Glutamatergic neuron (in vitro differentiated cells): ENCODE data around the gene CYSTM1. TPM values are rescaled to one million over a fixed set of nuclear protein-coding genes. Genes with fewer than 3 reads are reported as not detected.

Source experiments
- DNase-seq: peaks from one replicate; pipeline ENCODE4 v3.0.0; 2022
- H3K27ac Mint-ChIP-seq: one replicate; pipeline ENCODE4 v1.8.0; 2020; ENCODE audit warnings: mild to moderate bottlenecking, mixed read lengths, inconsistent platforms; ENCODE audit not compliant: unreplicated experiment
- H3K27me3 Mint-ChIP-seq: one replicate; pipeline ENCODE4 v1.8.0; 2020; ENCODE audit warnings: mild to moderate bottlenecking, moderate library complexity, mixed read lengths, inconsistent platforms; ENCODE audit not compliant: unreplicated experiment
- H3K36me3 Mint-ChIP-seq: one replicate; pipeline ENCODE4 v1.8.0; 2020; ENCODE audit warnings: mild to moderate bottlenecking, mixed read lengths, inconsistent platforms; ENCODE audit not compliant: unreplicated experiment
- H3K4me1 Mint-ChIP-seq: one replicate; pipeline ENCODE4 v1.8.0; 2020; ENCODE audit warnings: mild to moderate bottlenecking, low read depth, mixed read lengths, inconsistent platforms; ENCODE audit not compliant: unreplicated experiment
- H3K4me3 Mint-ChIP-seq: one replicate; pipeline ENCODE4 v1.8.0; 2020; ENCODE audit warnings: mild to moderate bottlenecking, mixed read lengths, inconsistent platforms; ENCODE audit not compliant: unreplicated experiment
- H3K9me3 Mint-ChIP-seq: one replicate; pipeline ENCODE4 v1.8.0; 2020; ENCODE audit warnings: mild to moderate bottlenecking, moderate library complexity, mixed read lengths, inconsistent platforms; ENCODE audit not compliant: unreplicated experiment
- total RNA-seq: library from RNA; stranded (reverse); fragmentation: NEBNext Ultra II Directional; extraction: Animal tissue kit (Norgen Biotek cat#: 25700); gene quantifications from one replicate; pipeline ENCODE4 v1.2.1, GENCODE V29; 2021; ENCODE audit not compliant: unreplicated experiment
- TF ChIP-seq, protein P1 (sequence below): fragments of 200-600 bp; sonication (generic); IDR thresholded peaks from one replicate; pipeline ENCODE4 v1.5.0; 2021; ENCODE audit not compliant: partially characterized antibody, unreplicated experiment

CYSTM1 gene
- total RNA-seq, 1 donor from 2014 or later: 37.4 TPM

DNA sequence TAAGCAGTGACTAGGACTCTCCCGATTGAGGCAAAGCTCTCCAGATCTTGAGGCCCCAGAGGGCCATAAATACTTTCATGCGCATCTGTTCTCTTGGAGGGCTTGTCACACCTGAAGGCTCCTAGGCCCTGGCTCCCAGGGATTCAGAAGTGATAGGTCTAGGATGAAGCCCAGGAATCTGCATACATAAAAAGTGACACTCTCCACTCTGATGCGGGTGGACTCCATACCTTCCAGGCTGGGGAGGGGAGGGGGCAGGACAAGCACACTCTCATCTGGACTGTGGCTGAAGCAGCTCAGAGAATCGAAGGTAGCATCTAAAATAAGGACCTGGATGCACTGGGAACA is 9.1 kb upstream of the CYSTM1 start:
- peaks cover 5% of the 10 kb centered on the region for H3K27me3 Mint-ChIP-seq
- TF ChIP-seq, protein P1, sequence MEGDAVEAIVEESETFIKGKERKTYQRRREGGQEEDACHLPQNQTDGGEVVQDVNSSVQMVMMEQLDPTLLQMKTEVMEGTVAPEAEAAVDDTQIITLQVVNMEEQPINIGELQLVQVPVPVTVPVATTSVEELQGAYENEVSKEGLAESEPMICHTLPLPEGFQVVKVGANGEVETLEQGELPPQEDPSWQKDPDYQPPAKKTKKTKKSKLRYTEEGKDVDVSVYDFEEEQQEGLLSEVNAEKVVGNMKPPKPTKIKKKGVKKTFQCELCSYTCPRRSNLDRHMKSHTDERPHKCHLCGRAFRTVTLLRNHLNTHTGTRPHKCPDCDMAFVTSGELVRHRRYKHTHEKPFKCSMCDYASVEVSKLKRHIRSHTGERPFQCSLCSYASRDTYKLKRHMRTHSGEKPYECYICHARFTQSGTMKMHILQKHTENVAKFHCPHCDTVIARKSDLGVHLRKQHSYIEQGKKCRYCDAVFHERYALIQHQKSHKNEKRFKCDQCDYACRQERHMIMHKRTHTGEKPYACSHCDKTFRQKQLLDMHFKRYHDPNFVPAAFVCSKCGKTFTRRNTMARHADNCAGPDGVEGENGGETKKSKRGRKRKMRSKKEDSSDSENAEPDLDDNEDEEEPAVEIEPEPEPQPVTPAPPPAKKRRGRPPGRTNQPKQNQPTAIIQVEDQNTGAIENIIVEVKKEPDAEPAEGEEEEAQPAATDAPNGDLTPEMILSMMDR: no peak
- H3K27ac Mint-ChIP-seq: no peak overlapping the region
- H3K36me3 Mint-ChIP-seq: no peaks in the 10 kb centered on the region
- DNase-seq: no peak
- H3K9me3 Mint-ChIP-seq: no peaks in the 10 kb centered on the region
- peaks cover 5% of the 10 kb centered on the region for H3K4me1 Mint-ChIP-seq
- H3K4me3 Mint-ChIP-seq: no peak overlapping the region

DNA sequence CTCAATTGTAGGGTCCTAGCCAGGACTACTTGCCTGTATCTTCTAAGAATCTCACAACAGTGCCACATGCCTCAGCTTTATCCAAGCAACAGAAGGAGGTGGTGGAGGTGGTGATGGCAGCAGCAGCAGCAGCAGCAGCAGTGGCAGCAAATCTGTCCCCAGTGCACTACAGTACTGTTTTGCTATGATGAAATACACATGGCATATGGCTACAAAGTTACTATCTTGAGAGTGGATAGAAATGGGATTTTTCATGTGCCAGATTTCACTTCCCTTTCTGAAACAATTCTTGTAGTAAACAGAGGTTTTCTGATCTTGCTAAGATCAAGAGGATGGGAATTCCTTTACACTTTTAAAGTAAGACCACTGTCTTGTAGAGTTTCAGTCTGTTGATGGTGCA is 8.1 kb upstream of the CYSTM1 start:
- no peaks in the 10 kb centered on the region for H3K9me3 Mint-ChIP-seq
- H3K4me1 Mint-ChIP-seq: peaks cover 5% of the 10 kb centered on the region
- H3K4me3 Mint-ChIP-seq: no peak overlapping the region
- DNase-seq: no peak
- H3K27ac Mint-ChIP-seq: no peak overlapping the region
- peaks cover 5% of the 10 kb centered on the region for H3K27me3 Mint-ChIP-seq
- TF ChIP-seq, protein P1: no peak
- no peaks in the 10 kb centered on the region for H3K36me3 Mint-ChIP-seq

DNA sequence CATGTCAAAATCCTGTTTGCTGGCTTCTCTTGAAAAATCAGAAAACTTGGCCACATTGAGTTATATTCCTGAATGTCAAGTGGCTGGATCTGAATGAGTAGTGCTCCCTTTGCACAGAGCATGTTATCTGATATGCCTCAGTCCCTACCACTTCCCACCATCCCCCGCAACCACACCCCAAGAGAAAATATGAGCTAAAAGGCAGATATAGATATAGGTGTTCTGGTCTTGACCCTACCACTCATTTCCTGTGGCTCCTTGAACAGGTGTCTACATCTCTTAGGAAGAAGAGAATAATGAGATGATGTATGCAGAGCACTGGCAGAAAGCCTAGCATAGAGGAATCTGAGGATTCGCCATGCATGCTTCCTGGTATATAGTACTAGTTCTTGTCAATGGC is 6.6 kb upstream of the CYSTM1 start:
- TF ChIP-seq, protein P1: no peak
- H3K4me3 Mint-ChIP-seq: no peak overlapping the region
- peaks cover 5% of the 10 kb centered on the region for H3K4me1 Mint-ChIP-seq
- no peak for DNase-seq
- H3K27ac Mint-ChIP-seq: no peak overlapping the region
- no peaks in the 10 kb centered on the region for H3K9me3 Mint-ChIP-seq
- H3K36me3 Mint-ChIP-seq: no peaks in the 10 kb centered on the region
- H3K27me3 Mint-ChIP-seq: peaks cover 5% of the 10 kb centered on the region

DNA sequence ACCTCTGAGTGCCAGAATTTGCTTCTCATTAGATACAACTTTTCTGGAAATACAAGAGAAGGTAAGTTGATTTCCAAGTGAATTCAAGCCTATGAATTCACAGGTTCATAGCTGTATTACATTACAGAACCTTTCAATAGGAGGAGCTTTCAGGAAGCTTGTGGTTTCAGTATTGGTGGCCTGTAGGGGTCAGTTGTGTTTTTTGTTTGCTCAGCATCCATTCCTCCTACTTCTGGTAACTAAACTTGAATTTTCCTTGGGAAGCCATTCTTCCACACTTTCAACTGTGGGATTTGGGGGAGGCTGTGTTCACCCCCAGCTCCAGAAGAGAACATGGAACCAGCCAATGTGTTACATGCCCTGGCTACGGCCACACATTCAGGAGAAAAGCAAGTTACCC is 5.6 kb upstream of the CYSTM1 start:
- TF ChIP-seq, protein P1: no peak
- DNase-seq: no peak
- Mint-ChIP-seq H3K9me3 (no peaks in the 10 kb centered on the region), H3K27ac (no peak overlapping the region), H3K4me1 (peaks cover 5% of the 10 kb centered on the region), H3K36me3 (no peaks in the 10 kb centered on the region), H3K4me3 (no peak overlapping the region), H3K27me3 (peaks cover 5% of the 10 kb centered on the region)

DNA sequence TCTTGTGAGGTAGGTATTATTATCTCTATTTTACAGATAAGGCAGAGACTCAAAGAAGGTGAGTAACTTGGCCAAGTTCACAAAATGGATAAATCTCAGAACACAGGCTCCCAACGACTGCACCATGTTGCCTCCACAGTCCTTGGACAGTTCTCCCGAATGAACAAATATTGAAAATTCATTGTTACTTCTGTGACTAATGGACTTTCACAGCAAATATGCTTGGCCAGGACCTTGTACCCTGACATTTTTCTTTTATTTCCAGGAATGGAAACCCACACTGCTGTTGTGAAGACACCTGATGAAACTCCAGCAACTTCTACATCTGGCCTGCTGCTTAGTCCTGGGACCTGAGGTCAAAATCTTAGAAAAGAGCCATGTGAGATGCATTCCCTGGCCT is 2.5 kb upstream of the CYSTM1 start:
- no peak for DNase-seq
- TF ChIP-seq, protein P1: no peak
- Mint-ChIP-seq H3K36me3 (no peaks in the 10 kb centered on the region), H3K9me3 (peaks cover 3% of the 10 kb centered on the region), H3K4me3 (no peak overlapping the region), H3K4me1 (peaks cover 3% of the 10 kb centered on the region), H3K27ac (no peak overlapping the region), H3K27me3 (peaks cover 4% of the 10 kb centered on the region)
